Measurements from ENCODE around the gene ABHD17C. TPM values are rescaled to one million over a fixed set of nuclear protein-coding genes. Genes with fewer than 3 reads are reported as not detected.
"Not testable (repeated sequence)": the region's sequence is repeated elsewhere in the genome, so short reads cannot be mapped to it uniquely, and the experiment has no call there.

Gene ABHD17C
- total RNA-seq, 1 donor, result 1.6 TPM

GRCh38 chr15:80760960-80761359, 65.8 kb downstream of the ABHD17C start:
- DNase-seq (ENCODE audit: low read depth in 2 of 3, low spot score in 2 of 3), result peak in 1 of 3 donors; percentile 88

DNA sequence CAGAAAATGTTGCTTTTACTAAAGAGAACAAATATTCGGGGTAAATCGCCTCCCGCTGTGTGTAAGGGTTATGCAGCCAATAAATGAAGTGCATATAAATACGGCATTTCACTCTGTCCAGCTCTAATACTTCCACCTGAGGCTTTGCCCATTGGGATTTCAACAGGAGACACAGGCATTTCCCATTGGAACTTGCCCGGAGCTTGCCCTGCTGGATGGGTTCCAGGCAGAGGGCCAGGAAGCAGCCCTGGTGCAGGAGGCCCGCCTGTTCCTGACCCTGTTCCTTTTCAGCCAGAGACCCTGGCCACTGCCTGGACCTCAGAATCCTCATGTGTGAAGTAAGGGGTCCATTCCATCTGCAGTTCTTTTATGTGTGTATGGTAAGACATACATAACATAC, 66.6 kb downstream of the ABHD17C start:
- no peak for DNase-seq (ENCODE audit: low read depth in 2 of 3, low spot score in 2 of 3)

DNA sequence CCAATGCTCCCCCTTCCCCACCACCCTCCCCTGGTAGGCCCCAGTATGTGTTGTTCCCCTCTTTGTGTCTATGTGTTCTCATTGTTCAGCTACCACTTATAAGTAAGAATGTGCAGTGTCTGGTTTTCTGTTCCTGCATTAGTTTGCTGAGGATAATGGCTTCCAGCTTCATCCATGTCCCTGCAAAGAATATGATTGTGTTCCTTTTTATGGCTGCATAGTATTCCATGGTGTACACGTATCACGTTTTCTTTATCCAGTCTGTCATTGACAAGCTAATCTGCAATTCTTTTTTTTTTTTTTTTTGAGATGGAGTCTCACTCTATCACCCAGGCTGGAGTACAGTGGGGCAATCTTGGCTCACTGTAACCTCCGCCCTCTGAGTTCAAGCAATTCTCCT, 68.1 kb downstream of the ABHD17C start:
- not testable (repeated sequence) for DNase-seq (ENCODE audit: low read depth in 2 of 3, low spot score in 2 of 3)

DNA sequence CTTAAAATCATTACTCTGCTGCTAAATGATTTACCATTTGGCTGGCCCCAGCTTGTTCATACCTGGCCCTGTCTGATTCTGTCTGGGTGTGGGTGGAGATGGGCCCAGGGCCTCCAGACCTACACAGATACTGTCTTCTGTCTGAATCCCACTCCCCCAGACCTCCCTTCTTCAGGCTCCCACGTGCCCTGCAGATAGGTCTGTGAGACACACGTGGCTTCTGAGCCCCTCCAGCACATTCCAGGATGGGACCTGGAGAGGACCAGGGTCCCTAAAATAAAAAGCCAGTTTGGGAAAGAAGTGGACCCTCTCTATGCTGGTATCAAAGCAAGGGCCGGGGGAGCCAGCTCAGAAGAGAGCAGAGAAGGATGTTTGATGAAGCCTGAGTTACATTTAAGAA, 69.4 kb downstream of the ABHD17C start:
- no peak for DNase-seq (ENCODE audit: low read depth in 2 of 3, low spot score in 2 of 3)

DNA sequence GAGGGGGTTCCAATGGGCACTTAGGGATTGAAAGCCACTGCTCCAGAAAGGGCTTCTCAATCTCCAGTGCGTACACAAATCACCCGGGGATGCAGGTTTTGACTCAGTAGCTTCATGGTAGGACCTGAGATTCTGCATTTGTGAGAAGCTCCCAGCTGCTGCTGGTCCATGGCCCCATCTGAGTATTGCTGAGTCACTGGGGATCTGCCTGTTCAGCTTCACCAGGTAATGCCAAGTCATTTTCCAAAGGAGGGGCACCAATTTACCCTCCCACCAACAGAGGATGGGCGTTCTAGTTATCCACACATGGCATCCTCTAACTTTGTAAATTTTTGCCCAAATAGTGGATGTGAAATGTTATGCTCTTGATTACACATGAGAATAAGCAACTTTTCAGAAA, 71.2 kb downstream of the ABHD17C start:
- no peak for DNase-seq (ENCODE audit: low read depth in 2 of 3, low spot score in 2 of 3)

DNA sequence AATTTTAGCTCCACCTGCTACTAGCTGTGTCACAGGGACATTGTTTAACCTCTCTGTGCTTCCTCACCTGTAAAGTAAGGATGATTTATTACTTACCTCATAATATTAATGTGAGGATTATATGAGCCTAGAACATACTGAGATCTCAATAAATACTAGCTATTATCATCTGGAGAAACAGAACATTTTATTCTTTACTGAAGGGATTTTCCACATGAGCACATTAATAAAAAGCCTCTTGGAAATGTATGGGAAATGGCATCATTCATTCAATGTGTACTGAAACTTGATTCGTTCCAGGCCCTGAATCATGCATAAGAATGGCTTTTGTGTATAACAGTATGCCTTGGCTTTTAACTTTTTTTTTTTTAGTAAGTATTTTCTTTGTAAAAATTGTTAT, 73.0 kb downstream of the ABHD17C start:
- DNase-seq (ENCODE audit: low read depth in 2 of 3, low spot score in 2 of 3), result no peak

DNA sequence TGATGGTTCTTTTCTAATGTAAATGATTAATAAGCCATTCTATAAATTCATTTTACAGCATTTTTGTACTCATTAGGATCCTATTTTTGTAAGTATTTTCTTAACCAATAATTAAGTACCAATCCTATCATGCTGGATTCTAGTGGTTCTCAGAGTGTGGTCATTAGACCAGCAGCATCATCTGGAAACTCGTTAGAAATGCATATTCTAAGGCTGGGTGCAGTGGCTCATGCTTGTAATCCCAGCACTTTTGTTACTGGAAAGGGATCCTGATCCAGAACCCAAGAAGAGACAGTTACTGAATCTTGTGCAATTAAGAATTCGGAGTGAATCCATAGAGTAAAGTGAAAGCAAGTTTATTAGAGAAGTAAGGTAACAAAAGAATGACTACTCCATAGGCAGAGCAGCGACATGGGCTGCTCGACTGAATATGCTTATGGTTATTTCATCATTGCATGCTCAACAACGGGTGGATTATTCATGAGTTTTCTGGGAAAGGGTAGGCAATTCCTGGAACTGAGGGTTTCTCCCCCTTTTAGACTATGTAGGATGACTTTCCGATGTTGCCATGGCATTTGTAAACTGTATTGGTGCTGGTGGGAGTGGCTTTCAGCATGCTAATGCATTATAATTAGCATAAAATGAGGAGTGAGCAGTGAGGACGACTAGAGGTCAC, 74.2 kb downstream of the ABHD17C start:
- DNase-seq (ENCODE audit: low read depth in 2 of 3, low spot score in 2 of 3), result no peak

DNA sequence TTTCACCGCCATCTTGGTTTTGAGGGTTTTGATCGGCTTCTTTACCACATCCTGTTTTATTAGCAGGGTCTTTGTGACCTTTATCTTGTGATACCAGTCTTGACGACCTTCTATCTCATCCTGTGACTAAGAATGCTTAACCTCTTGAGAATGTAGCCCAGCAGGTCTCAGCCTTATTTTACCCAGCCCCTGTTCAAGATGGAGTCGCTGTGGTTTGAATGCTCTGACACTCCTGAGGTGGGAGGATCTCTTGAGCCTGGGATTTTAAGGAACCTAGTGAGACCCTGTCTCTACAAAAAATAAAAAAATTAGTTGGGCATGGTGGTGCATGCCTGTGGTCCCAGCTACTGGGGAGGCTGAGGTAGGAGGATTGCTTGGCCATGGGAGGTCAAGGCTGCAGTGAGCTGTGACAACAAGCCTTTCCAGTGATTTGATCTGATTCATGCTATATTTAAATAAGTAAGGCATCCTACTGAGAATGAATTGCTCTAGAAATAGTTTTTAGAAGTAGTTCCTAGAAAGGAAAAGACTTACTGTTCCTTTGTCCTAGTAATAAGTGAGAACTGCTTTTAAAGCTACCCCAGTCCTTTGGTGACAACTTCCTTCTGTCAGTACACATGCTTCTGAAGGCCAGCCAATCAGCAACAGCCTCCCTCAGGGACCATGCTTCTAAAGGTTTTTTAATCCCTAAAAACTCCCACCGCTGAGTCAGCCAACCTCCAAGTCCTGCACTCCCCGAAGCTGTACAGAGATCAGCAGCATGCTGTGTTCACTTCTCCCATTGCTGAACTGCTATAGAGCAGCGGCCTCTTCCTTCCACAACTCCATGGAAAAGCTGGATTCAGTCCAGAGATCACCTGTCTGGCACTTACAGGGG, 75.0 kb downstream of the ABHD17C start:
- no peak for DNase-seq (ENCODE audit: low read depth in 2 of 3, low spot score in 2 of 3)

- DNase-seq (ENCODE audit: low read depth in 2 of 3, low spot score in 2 of 3), result no peak
Observed at GRCh38 chr15:80773122-80773551, 78.0 kb downstream of the ABHD17C start.

DNA sequence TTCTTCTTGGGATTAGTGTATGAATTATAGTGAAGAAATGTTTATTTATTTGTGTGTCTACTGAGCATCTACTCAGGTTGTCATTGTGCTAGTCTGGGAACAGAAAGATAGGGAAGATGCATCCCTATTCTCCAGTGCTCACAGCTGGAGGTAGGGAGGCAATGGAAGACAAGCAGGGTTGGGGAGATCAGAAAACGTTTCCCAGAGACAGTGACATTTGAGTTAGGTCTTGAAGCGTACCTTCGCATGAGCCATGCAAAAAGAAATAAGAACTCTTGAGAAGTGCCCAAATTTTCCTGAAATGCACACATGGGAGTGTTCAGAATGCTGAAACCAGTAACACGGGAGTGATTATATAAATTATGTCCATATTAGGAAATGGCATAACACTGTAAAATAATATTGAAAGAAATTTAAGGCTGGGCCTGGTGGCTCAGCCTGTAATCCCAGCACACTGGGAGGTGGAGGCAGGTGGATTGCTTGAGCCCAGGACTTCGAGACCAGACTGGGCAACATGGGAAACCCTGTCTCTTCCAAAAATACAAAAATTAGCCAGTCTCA, 78.8 kb downstream of the ABHD17C start:
- DNase-seq (ENCODE audit: low read depth in 2 of 3, low spot score in 2 of 3), result no peak

DNA sequence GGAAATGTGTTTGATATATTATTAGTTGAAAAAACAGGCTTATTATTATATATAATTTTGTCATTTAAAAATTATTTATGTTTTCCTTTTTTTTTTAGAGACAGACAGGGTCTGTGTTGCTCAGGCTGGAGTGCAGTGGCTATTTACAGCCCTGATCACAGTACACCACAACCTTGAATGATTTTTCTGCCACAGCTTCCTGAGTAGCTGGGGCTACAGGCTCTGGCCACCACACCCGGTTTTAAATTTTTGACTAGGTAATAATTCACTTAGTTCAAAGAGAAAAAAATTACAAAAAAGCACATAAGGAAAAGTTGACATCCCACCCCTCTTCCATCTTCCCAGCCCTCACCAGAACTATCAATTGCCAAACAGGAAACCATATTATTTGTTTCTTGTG, 79.4 kb downstream of the ABHD17C start:
- DNase-seq (ENCODE audit: low read depth in 2 of 3, low spot score in 2 of 3), result peak in 1 of 3 donors; percentile 37

GRCh38 chr15:80775338-80775737, 80.2 kb downstream of the ABHD17C start:
- no peak for DNase-seq (ENCODE audit: low read depth in 2 of 3, low spot score in 2 of 3)

DNA sequence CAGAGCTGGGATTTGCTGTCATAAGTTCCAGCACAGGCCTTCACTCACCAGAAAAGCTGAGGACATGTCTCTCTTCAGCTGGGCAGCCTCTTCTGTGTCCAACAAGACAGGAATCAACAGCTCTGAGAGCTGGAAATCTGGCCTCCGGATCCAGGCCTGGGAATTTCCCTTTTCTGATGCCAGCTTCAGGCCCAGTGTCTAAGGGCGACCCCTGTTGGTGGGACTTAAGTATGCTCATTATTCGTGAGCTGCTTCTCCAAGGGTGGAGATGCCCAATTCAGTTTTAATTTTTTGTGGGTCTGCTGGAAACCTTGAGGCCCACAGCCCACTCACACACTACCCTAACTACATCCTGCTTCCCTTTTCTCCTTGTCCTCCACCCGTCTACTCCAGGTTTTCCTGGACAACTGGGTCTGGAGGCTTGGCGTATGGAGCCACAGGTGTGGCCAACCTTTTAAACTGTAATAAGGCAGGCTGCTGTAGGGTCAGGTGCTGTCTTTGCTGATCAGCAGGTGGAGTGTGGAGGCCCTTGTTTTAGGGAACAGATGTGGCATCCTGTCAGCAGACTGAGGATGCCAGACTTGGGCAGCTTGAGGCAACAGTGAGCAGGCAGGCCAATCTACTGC, 81.4 kb downstream of the ABHD17C start:
- peak; percentile 26 to 80 (median 71) for DNase-seq (ENCODE audit: low read depth in 2 of 3, low spot score in 2 of 3)

- DNase-seq (ENCODE audit: low read depth in 2 of 3, low spot score in 2 of 3), result peak in 1 of 3 donors; percentile 25
Observed at GRCh38 chr15:80777137-80777536, 82.0 kb downstream of the ABHD17C start.

- no peak for DNase-seq (ENCODE audit: low read depth in 2 of 3, low spot score in 2 of 3)
Observed at GRCh38 chr15:80777826-80778620, 82.9 kb downstream of the ABHD17C start.

DNA sequence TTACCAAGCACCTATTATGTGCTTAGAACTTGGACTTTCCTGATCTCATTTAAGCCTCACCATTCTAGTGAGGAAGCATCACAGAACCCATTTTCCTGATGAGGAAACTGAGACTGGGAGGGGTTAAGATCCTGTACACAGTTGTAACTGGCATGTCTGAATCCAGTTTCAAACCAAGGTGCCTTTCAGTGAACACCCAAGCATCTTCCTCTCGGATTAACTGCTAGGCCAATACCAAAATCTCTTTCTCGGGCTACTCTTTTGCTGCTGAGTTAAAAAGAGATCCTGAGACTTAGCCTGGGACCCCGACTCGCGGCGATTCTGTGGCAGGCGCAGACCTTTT, 83.5 kb downstream of the ABHD17C start:
- no peak for DNase-seq (ENCODE audit: low read depth in 2 of 3, low spot score in 2 of 3)

GRCh38 chr15:80778964-80779657, 84.0 kb downstream of the ABHD17C start, which contains the start of gene CEMIP:
TSS of gene CEMIP (plus strand) at chr15:80779370. CDS start at chr15:80873880, 94,510 bp downstream.
- DNase-seq (ENCODE audit: low read depth in 2 of 3, low spot score in 2 of 3), result peak in 2 of 3 donors; percentile 73 to 77

DNA sequence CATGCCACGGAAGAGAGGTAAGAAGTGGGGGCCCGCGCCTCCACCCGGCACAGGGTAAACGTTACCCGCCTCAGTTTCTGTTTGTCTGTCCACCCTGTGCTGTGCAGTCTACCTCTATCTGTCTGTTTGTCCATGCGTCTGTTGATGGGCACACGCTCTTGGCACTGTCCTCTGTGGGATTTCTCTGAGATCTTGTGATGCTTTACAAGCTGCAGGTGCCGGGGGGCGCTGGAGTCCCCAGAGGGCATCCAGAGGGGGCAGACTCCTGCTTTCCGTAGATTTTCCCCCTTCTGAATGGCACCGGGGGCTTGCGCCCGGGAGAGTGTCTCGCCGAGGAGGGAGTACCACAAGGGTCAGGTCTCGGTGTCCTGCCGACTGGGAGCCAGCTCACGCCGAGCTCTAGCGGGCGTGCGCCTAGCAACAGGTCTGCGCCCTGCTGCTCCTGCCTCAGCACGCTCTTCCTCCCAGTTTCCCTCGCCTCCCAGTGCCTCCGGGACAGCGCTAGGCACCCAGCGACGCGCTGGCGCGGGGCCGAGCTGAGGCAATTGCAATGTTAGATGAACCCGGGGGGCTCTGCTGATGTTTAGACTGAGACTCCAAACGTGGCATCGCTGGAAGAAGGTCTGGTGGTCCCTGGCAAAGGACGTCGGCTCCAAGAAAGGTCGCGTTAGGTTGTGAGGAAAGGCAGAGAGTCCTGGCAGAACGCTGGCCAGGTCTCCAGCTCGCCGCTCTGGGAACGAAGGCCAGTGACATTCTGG, 84.7 kb downstream of the ABHD17C start:
- no peak for DNase-seq (ENCODE audit: low read depth in 2 of 3, low spot score in 2 of 3)

All from hematopoietic multipotent progenitor cell (in vitro differentiated cells).